HEK293 (cell line): Measurements from ENCODE around the gene CCNY.
A peak's percentile ranks its signal among the peaks of the same experiment; 100 is the strongest.
"Not testable (repeated sequence)": the region's sequence is repeated elsewhere in the genome, so short reads cannot be mapped to it uniquely, and the experiment has no call there.

Experiments used
- CTCF ChIA-PET: fragments of 350-600 bp; formaldehyde crosslinking; extraction: SDS; loops from one replicate; lab custom pipeline; 2021; ENCODE audit warnings: antibody characterized with exemption; lab: Yijun Ruan, JAX
- POLR2A ChIA-PET: fragments of 300-600 bp; formaldehyde crosslinking; extraction: SDS; loops from one replicate; lab custom pipeline; 2020; ENCODE audit warnings: antibody characterized with exemption, inconsistent platforms; lab: Yijun Ruan, JAX
- H3K27ac ChIP-seq: fragments of 200-500 bp; sonication (Bioruptor generic); 2 replicates; pipeline ENCODE4 v1.5.1; 2014; ENCODE audit warnings: low read depth, low read length, control low read depth, inconsistent platforms; ENCODE audit errors: extremely low read depth
- H3K36me3 ChIP-seq, 2 experiments: fragments of 200-500 bp in 1 of 2; sonication (Bioruptor generic) in 1 of 2; 1 replicate in 1 of 2; 2 replicates in 1 of 2; pipeline ENCODE4 v1.5.1; 2014 to 2017; ENCODE audit warnings: inconsistent platforms in 2 of 2, low read length in 2 of 2; ENCODE audit not compliant: control insufficient read depth in 2 of 2, insufficient read depth in 1 of 2
- H3K4me1 ChIP-seq: fragments of 200-500 bp; sonication (Bioruptor generic); 2 replicates; pipeline ENCODE4 v1.5.1; 2014; ENCODE audit warnings: mild to moderate bottlenecking, low read length, inconsistent platforms; ENCODE audit not compliant: control insufficient read depth, insufficient read depth
- H3K4me3 ChIP-seq: 2 replicates; pipeline ENCODE4 v1.5.1; 2011; ENCODE audit warnings: low read depth, mild to moderate bottlenecking, control low read depth, low read length, moderate library complexity
- H3K9me3 ChIP-seq: fragments of 200-500 bp; sonication (Bioruptor generic); 2 replicates; pipeline ENCODE4 v1.5.1; 2014; ENCODE audit warnings: low read depth, low read length, inconsistent platforms; ENCODE audit not compliant: control insufficient read depth, insufficient read depth
- AEBP2 ChIP-seq: fragments of 450-650 bp; formaldehyde crosslinking; IDR thresholded peaks from 2 replicates; pipeline ENCODE4 v1.5.1; 2016; ENCODE audit warnings: missing biosample characterization, missing genetic modification characterization, borderline replicate concordance
- MZF1 ChIP-seq: fragments of 450-650 bp; formaldehyde crosslinking; IDR thresholded peaks from 2 replicates; pipeline ENCODE4 v1.5.1; 2017; ENCODE audit warnings: missing biosample characterization, missing genetic modification characterization, borderline replicate concordance
- SETDB1 ChIP-seq: IDR thresholded peaks from one replicate; pipeline ENCODE4 v1.6.1; 2017; ENCODE audit warnings: mild to moderate bottlenecking, low read length, moderate library complexity, mixed read lengths; ENCODE audit not compliant: insufficient read length
- ZNF146 ChIP-seq: fragments of 450-650 bp; formaldehyde crosslinking; IDR thresholded peaks from 2 replicates; pipeline ENCODE4 v1.5.1; 2016; ENCODE audit warnings: missing biosample characterization, missing genetic modification characterization
- ZNF280D ChIP-seq: fragments of 450-650 bp; formaldehyde crosslinking; IDR thresholded peaks from 2 replicates; pipeline ENCODE4 v1.5.1; 2016; ENCODE audit warnings: missing biosample characterization, missing genetic modification characterization
- ZNF530 ChIP-seq: fragments of 450-650 bp; formaldehyde crosslinking; IDR thresholded peaks from 2 replicates; pipeline ENCODE4 v1.5.1; 2016; ENCODE audit warnings: low read depth, missing biosample characterization, missing genetic modification characterization
- ZNF548 ChIP-seq: fragments of 450-650 bp; formaldehyde crosslinking; IDR thresholded peaks from 2 replicates; pipeline ENCODE4 v1.5.1; 2016; ENCODE audit warnings: missing biosample characterization, missing genetic modification characterization
- ZNF580 ChIP-seq: fragments of 450-650 bp; formaldehyde crosslinking; IDR thresholded peaks from 2 replicates; pipeline ENCODE4 v1.5.1; 2016; ENCODE audit warnings: missing biosample characterization, missing genetic modification characterization
- ZSCAN16 ChIP-seq: fragments of 450-650 bp; formaldehyde crosslinking; IDR thresholded peaks from 2 replicates; pipeline ENCODE4 v1.5.1; 2016; ENCODE audit warnings: missing biosample characterization, missing genetic modification characterization
- TF ChIP-seq, protein P1 (sequence below): fragments of 450-650 bp; formaldehyde crosslinking; IDR thresholded peaks from 2 replicates; pipeline ENCODE4 v1.5.1; 2016; ENCODE audit warnings: missing biosample characterization, missing genetic modification characterization

The CCNY gene

DNA sequence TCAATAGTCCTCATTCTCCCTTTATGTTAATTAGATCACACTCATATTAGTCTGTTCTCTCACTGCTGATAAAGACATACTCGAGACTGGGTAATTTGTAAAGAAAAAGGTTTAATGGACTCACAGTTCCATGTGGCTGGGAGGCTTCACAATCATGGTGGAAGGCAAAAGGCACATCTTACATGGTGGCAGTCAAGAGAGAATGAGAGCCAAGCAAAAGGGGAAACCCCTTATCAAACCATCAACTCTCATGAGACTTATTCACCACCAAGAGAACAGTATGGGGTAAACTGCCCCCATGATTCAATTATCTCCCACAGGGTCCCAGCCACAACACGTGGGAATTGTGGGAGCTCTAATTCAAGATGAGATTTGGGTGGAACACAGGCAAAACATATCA lies 22.2 kb upstream of the CCNY start:
- H3K27ac ChIP-seq, H3K4me3 ChIP-seq, H3K9me3 ChIP-seq, H3K4me1 ChIP-seq, CTCF ChIA-PET, POLR2A ChIA-PET: not testable (repeated sequence)
- TF ChIP-seq SETDB1: peak; percentile 18
- peaks cover 0 to 14% of the 10 kb centered on the region in 2 experiments for H3K36me3 ChIP-seq

DNA sequence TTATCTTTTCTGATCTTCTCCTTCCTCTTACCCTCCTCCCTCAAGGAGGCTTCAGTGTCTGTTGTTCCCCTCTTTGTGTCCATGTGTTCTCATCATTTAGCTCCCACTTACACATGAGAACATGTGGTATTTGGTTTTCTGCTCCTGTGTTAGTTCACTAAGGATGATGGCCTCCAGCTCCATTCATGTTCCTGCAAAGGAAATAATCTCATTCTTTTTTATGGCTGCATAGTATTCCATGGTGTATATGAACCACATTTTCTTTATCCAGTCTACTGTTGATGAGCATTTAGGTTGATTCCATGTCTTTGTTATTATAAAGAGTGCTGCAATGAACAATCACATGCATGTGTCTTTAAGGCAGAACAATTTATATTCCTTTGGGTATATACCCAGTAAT lies 21.1 kb upstream of the CCNY start:
- H3K9me3 ChIP-seq, POLR2A ChIA-PET, H3K4me3 ChIP-seq, H3K4me1 ChIP-seq, H3K27ac ChIP-seq: not testable (repeated sequence)
- CTCF ChIA-PET: interaction anchor here (0.7 to 1.2 kb wide), 2 partner anchors 9 to 1480 kb away, joined by 3 read pairs; no protein-coding TSS in a partner anchor
- TF ChIP-seq ZNF580 (peak; percentile 61; the same call in 1 of the 2 replicates), ZNF146 (tag by site-specific recombination) (peak; percentile 95), ZNF280D (tag by site-specific recombination) (peak; percentile 62; the same call in 1 of the 2 replicates)
- H3K36me3 ChIP-seq: peaks cover 0 to 14% of the 10 kb centered on the region in 2 experiments

DNA sequence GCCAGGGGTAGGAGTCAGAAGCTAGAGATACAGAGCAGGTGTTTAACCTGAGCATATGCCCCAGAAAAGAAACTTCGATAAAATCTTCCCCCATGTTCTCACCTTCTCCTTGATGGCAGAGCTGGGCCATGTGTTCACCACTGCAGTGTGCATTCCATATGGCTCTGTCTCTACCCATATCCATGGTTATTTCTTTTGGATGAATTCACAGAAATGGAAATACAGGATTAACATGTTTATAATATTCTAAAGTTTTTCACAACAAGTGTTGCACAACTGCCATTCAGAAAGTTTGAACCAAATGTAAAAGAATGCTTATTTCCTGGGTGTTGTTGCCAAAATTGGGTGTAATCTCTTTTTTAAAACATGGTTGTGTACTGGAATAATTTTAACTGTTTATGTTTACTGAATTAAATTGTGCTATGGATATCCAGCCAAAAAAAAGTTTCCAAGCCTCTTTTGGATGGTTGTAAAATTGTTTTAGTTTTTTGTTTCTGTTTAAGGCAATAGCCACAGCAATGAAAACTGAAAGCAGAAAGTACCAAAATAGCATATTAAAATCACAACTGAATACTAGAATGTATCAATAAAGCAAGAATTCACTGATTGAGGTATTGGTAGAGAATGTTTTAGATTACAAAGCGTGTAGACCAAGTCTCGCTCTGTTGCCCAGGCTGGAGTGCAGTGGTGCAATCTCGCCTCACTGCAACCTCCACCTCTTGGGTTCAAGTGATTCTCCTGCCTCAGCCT lies 19.9 kb upstream of the CCNY start:
- no peaks in the 10 kb centered on the region for H3K9me3 ChIP-seq
- POLR2A ChIA-PET: no interaction called here
- TF ChIP-seq AEBP2 (tag by site-specific recombination): no peak
- no peak overlapping the region for H3K4me3 ChIP-seq
- no peak overlapping the region for H3K27ac ChIP-seq
- CTCF ChIA-PET: no interaction called here
- H3K4me1 ChIP-seq: no peaks in the 10 kb centered on the region
- H3K36me3 ChIP-seq: peaks cover 0 to 16% of the 10 kb centered on the region in 2 experiments

GRCh38 chr10:35318551-35318950 lies 17.8 kb upstream of the CCNY start:
- H3K9me3 ChIP-seq: no peaks in the 10 kb centered on the region
- H3K27ac ChIP-seq: no peak overlapping the region
- H3K4me3 ChIP-seq: no peak overlapping the region
- peaks cover 4 to 16% of the 10 kb centered on the region in 2 experiments for H3K36me3 ChIP-seq
- ChIA-PET POLR2A (no interaction called here), CTCF (no interaction called here)
- H3K4me1 ChIP-seq: no peaks in the 10 kb centered on the region
- TF ChIP-seq MZF1 (tag by site-specific recombination) (no peak), ZSCAN16 (no peak), ZNF548 (tag by site-specific recombination) (no peak), ZNF530 (tag by site-specific recombination) (no peak)
- TF ChIP-seq, protein P1, sequence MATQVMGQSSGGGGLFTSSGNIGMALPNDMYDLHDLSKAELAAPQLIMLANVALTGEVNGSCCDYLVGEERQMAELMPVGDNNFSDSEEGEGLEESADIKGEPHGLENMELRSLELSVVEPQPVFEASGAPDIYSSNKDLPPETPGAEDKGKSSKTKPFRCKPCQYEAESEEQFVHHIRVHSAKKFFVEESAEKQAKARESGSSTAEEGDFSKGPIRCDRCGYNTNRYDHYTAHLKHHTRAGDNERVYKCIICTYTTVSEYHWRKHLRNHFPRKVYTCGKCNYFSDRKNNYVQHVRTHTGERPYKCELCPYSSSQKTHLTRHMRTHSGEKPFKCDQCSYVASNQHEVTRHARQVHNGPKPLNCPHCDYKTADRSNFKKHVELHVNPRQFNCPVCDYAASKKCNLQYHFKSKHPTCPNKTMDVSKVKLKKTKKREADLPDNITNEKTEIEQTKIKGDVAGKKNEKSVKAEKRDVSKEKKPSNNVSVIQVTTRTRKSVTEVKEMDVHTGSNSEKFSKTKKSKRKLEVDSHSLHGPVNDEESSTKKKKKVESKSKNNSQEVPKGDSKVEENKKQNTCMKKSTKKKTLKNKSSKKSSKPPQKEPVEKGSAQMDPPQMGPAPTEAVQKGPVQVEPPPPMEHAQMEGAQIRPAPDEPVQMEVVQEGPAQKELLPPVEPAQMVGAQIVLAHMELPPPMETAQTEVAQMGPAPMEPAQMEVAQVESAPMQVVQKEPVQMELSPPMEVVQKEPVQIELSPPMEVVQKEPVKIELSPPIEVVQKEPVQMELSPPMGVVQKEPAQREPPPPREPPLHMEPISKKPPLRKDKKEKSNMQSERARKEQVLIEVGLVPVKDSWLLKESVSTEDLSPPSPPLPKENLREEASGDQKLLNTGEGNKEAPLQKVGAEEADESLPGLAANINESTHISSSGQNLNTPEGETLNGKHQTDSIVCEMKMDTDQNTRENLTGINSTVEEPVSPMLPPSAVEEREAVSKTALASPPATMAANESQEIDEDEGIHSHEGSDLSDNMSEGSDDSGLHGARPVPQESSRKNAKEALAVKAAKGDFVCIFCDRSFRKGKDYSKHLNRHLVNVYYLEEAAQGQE (tag by site-specific recombination): no peak
